ENCODE data around the gene MMRN2.
"Not testable (repeated sequence)": the region's sequence is repeated elsewhere in the genome, so short reads cannot be mapped to it uniquely, and the experiment has no call there.

The MMRN2 gene

GRCh38 chr10:86938260-86938659 is 19.2 kb downstream of the MMRN2 start:
- no peak for TF ChIP-seq CTCF (IDR thresholded peaks at IDR 0.05; ENCODE audit: low read depth, low read length)
- no peak overlapping the region for H3K4me3 ChIP-seq (ENCODE audit: low read depth, low read length)

- TF ChIP-seq CTCF (IDR thresholded peaks at IDR 0.05; ENCODE audit: low read depth, low read length), result no peak
- no peak overlapping the region for H3K4me3 ChIP-seq (ENCODE audit: low read depth, low read length)
These were observed 19.8 kb downstream of the MMRN2 start for GRCh38 chr10:86937502-86938154.

- no peak overlapping the region for H3K4me3 ChIP-seq (ENCODE audit: low read depth, low read length)
- no peak for TF ChIP-seq CTCF (IDR thresholded peaks at IDR 0.05; ENCODE audit: low read depth, low read length)
These were observed 20.5 kb downstream of the MMRN2 start for GRCh38 chr10:86936661-86937501.

- not testable (repeated sequence) for H3K4me3 ChIP-seq (ENCODE audit: low read depth, low read length)
These were observed 23.2 kb downstream of the MMRN2 start for GRCh38 chr10:86934162-86934711.

GRCh38 chr10:86932674-86933073 is 24.7 kb downstream of the MMRN2 start:
- no peak overlapping the region for H3K4me3 ChIP-seq (ENCODE audit: low read depth, low read length)
- TF ChIP-seq CTCF (IDR thresholded peaks at IDR 0.05; ENCODE audit: low read depth, low read length), result no peak

- H3K4me3 ChIP-seq (ENCODE audit: low read depth, low read length), result no peak overlapping the region
- no peak for TF ChIP-seq CTCF (IDR thresholded peaks at IDR 0.05; ENCODE audit: low read depth, low read length)
These were observed 25.5 kb downstream of the MMRN2 start for GRCh38 chr10:86931872-86932271.

- no peak overlapping the region for H3K4me3 ChIP-seq (ENCODE audit: low read depth, low read length)
- TF ChIP-seq CTCF (IDR thresholded peaks at IDR 0.05; ENCODE audit: low read depth, low read length), result no peak
These were observed 27.7 kb downstream of the MMRN2 start for GRCh38 chr10:86929468-86930380.

All from WI38 (cell line).